K562 (cell line): ENCODE data around the gene SLC9A1. TPM values are rescaled to one million over a fixed set of nuclear protein-coding genes. Genes with fewer than 3 reads are reported as not detected.

Source experiments
- BCOR ChIP-seq: fragments of 450-650 bp; IDR thresholded peaks from 2 replicates; pipeline ENCODE4 v1.6.1; 2016
- RBM14 ChIP-seq: fragments of 200-400 bp; formaldehyde crosslinking; IDR thresholded peaks from 2 replicates; pipeline ENCODE4 v1.6.1; 2018; ENCODE audit warnings: low read depth, mild to moderate bottlenecking, low read length, moderate library complexity, borderline replicate concordance; ENCODE audit not compliant: insufficient read depth
- TBL1XR1 ChIP-seq, 2 experiments: IDR thresholded peaks; 2 replicates each; pipeline ENCODE4 v1.6.1; 2012; ENCODE audit warnings: improper control_type of control experiment in 2 of 2, low read length in 2 of 2, mild to moderate bottlenecking in 1 of 2
- ZKSCAN3 ChIP-seq: fragments of 250-450 bp; sonication (Bioruptor Pico); IDR thresholded peaks from 2 replicates; pipeline ENCODE4 v1.4.0; 2020
- ZNF121 ChIP-seq: sonication (generic); formaldehyde crosslinking; conservative IDR thresholded peaks from 2 replicates; pipeline ENCODE4 v1.8.0; 2022; ENCODE audit warnings: missing genetic modification reagents
- polyA plus RNA-seq, 8 experiments: library from polyadenylated mRNA; depleted of rRNA in 4 of 8; stranded (reverse) in 5 of 8; unstranded in 3 of 8; fragments of >200 nt; fragmentation: Nextera tagmentation in 2 of 8; fragmentation: Illumina TruSeq in 1 of 8; extraction: Ambion mirVana in 2 of 8; extraction: Trizol in 1 of 8; gene quantifications; 2 replicates each; pipeline versions ENCODE4 v1.2.1 to v1.2.3, GENCODE V29; 2011 to 2014; ENCODE audit warnings: inconsistent platforms in 1 of 8, missing spikeins in 1 of 8
- total RNA-seq, 7 experiments: library from RNA; depleted of rRNA in 6 of 7; stranded (reverse); fragments of >200 nt in 6 of 7; fragmentation: Illumina TruSeq in 2 of 7; extraction: Trizol in 2 of 7; gene quantifications; 2 replicates each; pipeline versions ENCODE4 v1.2.1 to v1.2.3, GENCODE V29; 2011 to 2021; ENCODE audit warnings: low replicate concordance in 1 of 7
- TF ChIP-seq, protein P1 (sequence below), 3 experiments: fragments of 200-800 bp in 1 of 3; fragments of 250-450 bp in 1 of 3; fragments of 450-650 bp in 1 of 3; sonication (Bioruptor Pico) in 1 of 3; sonication (Bioruptor generic) in 1 of 3; formaldehyde crosslinking in 1 of 3; IDR thresholded peaks; 2 replicates each; pipeline versions ENCODE4 v1.6.1 to v1.8.0; 2016 to 2022; ENCODE audit warnings: mild to moderate bottlenecking in 2 of 3, missing genetic modification characterization in 2 of 3, missing compliant biosample characterization in 1 of 3, moderate library complexity in 1 of 3

Gene SLC9A1
- total and polyA plus RNA-seq, 9 of the 15 experiments (the other 6 are each of a cell fraction or from before 2014, with no cell fraction given): 0.59 to 14.4 (median 2.0) TPM

DNA sequence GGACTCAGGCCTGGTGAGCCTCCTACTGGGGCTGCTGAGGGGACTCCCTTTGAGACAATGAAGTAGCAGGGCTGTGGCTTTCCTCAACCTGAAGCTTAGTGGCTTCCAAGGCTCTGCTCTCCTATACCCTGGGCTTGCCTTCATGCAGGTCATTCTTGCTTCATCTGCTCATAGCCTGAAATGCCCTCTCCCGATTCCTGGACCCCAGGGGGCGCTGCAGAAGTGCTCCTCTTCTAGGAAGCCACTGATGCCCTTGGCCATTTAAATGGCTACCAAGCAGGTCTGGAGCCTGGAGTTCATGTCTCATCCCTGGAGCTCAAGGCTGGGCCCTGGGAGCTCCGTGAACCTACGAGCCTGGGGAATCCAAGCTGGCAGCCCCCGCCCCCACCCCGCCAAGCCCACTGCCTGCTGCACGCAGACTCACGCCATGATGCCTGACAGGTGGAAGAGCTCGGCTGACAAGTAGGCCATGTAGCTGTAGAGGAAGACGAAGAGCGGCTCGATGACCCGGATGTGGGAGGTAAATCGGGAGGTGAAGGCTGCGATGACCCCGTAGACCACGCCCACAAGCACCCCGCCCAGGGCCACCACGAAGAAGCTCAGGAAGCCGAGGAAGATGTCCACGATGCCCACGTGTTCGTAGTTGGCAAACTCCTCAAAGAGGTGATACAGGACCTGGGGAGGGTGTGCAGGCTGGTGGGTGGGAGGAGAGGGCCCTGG is 45.7 kb downstream of the SLC9A1 start (continued):
- TF ChIP-seq, protein P1, sequence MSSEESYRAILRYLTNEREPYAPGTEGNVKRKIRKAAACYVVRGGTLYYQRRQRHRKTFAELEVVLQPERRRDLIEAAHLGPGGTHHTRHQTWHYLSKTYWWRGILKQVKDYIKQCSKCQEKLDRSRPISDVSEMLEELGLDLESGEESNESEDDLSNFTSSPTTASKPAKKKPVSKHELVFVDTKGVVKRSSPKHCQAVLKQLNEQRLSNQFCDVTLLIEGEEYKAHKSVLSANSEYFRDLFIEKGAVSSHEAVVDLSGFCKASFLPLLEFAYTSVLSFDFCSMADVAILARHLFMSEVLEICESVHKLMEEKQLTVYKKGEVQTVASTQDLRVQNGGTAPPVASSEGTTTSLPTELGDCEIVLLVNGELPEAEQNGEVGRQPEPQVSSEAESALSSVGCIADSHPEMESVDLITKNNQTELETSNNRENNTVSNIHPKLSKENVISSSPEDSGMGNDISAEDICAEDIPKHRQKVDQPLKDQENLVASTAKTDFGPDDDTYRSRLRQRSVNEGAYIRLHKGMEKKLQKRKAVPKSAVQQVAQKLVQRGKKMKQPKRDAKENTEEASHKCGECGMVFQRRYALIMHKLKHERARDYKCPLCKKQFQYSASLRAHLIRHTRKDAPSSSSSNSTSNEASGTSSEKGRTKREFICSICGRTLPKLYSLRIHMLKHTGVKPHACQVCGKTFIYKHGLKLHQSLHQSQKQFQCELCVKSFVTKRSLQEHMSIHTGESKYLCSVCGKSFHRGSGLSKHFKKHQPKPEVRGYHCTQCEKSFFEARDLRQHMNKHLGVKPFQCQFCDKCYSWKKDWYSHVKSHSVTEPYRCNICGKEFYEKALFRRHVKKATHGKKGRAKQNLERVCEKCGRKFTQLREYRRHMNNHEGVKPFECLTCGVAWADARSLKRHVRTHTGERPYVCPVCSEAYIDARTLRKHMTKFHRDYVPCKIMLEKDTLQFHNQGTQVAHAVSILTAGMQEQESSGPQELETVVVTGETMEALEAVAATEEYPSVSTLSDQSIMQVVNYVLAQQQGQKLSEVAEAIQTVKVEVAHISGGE (CRISPR knock-in tag; IDR thresholded peaks at IDR 0.05): no peak
- no peak for TF ChIP-seq ZNF121 (CRISPR knock-in tag)
- TF ChIP-seq BCOR: no peak
- no peak for TF ChIP-seq RBM14
- TF ChIP-seq TBL1XR1 (IDR thresholded peaks at IDR 0.05; ENCODE audit: low read length in 2 of 2): 0 out of 4 replicates have a peak, but pooled peaks of 1 of the 2 experiments have one; percentile 14
- no peak for TF ChIP-seq ZKSCAN3 (CRISPR knock-in tag)
- TF ChIP-seq, all 486 proteins: peak for 29
